NCI-H2227 (cell line): ENCODE data around the gene KLHL2.

ENCODE experiments used
- DNase-seq: peaks from one replicate; lab custom pipeline; 2025; ENCODE audit not compliant: unreplicated experiment; lab: John Stamatoyannopoulos, UW

Gene KLHL2

DNA sequence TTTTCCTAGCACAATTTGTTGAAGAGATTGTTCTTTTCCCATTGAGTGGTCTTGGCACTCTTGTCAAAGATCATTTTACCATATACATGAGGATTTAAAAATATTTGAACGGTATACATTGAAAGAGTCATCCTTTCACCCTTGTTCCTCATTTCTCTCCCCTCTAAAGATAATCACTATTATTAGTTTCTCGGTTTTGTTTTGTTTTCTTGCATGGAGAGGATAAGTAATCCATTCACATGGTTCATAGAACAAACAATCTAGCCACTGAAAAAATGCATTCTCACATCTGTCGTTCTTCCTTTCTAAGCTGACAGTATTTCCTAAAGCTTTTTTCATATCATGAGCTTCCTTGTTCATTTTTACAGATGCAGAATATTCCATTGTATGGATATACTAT is 80.9 kb downstream of the KLHL2 start:
- peak; percentile 38 for DNase-seq

DNA sequence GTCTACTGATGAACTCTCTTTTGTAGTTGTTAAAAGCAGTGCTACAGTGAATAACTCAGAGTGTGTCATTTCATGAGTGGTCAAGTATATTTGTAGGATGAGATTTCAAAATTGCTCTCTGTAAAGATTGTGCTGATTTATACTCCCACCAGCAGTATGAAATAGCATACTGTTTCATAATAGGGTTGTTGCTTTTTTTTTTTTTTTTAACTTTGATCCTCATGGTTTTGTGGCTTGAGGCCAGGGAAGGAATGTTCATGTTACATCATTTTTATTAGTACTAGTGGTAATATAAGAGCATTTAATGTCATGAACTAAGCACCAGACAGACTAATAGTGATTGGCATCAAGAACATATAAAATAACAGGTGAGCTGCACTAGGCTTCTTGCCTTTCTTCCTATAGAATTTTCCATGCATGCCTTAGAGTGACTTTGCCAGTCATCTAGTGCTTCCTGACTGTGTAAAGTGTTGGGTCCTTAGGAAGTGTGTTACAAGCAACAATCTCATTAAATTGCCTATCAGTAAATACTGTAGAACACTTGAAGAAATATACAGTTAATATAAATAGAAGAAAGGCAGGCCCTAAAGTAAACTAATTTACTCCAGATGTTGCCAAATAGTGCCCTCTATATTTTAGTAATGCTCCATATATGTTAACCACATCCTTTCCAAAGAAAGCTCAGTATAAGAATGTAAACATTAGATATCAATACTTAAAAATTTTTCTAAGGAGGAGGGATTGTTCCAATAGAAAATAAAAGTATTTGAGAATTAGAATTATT is 81.5 kb downstream of the KLHL2 start:
- no peak for DNase-seq

DNA sequence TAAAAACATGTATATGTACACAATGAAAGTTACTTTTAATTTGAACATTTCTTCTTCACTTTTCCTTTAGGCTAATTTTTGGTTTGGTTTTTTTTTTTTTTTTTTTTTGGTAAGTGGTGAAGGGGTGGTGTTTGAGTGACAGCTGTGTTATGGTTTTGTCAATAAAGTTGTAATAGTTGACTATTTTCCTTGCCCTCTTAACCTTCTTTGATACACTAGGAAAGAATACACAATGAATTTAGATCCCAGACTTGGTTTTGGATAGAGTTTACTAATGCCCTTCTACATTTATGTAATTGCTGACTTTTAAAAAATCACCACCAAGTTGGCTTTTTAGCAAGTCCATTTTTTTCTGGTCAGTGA is 82.0 kb downstream of the KLHL2 start:
- DNase-seq = no peak

DNA sequence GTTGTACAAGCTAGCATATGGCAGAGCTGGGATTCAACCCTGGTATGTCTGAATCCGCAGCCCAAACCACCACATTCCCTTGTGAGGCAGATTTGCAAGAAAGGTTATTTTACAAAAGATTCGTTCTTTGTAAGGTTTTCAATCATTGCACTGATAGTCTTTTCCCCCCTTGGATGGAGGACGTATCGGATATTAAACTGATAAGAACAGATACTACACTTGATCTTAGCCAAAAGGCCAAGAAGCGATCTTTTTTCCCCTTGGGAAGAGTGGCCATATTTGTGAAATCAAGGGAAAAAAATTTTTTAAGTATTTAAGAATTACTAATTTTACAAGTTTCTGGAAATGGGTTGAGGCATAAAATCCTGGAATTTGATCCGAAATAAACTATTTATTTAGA is 85.7 kb downstream of the KLHL2 start:
- no peak for DNase-seq

DNA sequence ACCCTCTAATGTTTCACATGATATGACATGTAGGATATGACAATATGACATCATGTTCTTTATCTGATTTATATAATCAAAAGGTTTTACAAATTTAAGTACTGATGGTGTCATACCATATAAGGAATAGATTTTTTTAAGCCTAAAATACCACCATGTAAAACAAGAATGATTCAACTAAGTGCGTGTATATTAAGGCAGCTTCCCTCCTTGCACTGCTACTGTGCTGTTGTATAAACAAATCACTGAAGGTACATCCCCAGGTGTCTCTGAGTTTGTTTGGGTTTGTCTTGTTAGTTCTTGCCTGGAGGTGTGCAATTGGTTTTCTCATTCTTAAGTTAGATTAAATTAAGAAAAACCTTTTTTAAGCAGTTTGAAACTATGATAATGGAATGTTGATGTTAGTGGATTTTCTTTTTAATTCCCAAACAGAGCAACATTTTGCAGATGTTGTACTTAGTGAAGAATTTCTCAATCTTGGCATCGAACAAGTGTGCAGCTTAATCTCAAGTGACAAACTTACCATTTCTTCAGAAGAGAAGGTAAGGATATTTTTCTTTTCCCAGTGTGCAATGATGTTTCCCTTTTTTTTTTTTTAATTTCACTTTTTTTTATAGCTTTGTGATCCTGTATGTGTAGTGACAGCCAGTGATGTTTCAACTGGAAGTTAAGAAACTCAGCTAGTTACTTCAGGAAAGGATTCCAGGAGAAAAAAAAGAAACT is 86.7 kb downstream of the KLHL2 start:
- no peak for DNase-seq

DNA sequence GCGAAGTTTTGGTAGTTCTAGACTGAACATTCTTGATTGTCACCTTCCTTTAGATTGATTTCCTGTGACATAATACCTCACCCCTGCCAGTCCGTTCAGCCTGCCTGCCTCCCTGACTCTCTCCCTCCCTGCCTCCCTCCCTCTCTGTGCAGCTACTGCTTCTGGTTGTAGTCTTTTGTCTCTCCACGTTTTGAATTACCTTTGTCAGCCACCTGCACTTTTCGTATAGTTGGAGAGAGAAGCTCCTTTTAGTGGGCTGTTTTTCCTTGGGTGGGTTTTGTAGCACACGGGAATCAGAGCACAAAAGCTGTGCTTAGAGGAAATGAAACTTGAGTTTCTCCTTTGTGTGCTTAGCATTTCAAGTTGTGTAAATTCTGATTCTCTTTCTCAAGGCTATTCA is 87.5 kb downstream of the KLHL2 start:
- no peak for DNase-seq

DNA sequence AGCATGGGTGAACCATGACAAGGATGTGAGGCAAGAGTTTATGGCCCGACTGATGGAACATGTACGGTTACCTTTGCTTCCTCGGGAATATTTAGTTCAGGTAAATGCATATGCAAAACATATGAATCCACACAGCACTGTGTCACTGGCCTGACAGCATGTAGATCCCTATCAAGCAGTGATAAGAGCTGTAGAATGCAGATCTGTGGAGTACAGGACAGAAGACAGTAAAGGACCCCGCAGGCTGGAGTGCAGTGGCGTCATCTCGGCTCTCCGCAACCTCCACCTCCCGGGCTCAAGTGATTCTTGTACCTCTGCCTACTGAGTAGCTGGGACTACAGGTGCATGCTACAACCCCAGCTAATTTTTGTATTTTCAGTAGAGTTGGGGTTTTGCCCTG is 90.3 kb downstream of the KLHL2 start:
- DNase-seq = no peak

DNA sequence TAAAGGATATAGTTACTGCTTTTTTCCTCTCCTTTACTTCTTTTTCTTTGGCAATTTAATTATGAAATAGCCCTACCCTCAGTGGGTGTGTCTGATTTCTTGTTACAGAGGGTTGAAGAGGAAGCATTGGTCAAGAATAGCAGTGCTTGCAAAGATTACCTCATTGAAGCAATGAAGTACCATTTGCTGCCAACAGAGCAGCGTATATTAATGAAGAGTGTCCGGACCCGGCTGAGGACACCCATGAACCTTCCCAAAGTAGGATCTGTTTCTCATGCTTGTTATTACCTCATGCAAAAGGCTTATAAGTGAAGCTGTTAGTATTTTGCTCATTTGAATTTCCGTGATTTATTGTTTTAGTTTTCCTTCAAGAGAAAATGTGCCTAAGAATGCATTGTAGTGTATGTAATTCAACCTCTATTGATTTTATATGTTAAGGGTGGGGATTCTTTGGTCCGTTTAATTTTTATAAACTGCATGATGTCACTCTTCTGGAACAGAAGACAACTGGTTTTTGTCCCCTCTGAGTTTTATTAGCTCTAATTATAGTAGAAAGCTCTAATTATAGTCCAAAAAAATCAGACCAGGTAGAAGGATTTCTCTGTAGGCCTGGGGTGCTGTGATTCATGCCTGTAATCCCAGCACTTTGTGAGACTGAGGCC is 92.2 kb downstream of the KLHL2 start:
- peak; percentile 0 for DNase-seq

DNA sequence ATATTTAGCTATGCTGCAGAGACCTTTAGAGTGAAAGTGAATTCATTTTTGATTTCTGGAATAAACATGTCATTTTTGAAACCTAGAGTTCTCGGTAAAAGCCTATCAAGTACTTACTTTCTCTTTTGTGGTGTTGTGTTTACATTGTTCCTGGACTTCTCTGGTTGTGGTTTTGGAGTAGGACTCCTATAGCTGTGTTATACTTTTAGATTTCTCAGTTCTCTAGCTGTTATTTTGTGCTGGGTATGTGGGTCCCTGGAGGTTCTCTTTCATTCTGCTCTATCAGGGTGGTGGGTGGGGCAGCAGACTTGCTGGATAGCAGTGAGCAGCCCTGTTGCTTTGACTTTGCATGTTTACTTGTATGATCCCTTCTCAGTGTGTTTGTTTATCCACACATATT is 94.5 kb downstream of the KLHL2 start:
- DNase-seq = no peak

DNA sequence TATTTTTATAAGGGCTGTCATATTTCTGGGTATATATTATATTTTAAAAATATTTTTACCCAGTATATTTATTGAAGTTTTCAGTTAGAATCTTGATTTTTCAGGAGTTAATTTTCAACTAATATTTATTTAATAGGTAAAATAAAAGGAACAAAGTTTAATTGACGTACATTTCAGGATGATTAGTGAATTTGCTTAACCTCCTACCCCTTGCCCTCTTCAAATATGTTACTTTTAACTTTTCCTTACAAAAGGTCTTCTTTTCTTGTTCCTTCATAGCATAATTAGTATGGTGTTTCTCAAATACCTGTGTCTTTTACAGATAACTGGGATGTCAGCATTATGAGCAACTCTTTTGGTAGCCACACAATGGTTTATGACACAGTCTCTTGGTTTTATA is 95.3 kb downstream of the KLHL2 start:
- DNase-seq = no peak

DNA sequence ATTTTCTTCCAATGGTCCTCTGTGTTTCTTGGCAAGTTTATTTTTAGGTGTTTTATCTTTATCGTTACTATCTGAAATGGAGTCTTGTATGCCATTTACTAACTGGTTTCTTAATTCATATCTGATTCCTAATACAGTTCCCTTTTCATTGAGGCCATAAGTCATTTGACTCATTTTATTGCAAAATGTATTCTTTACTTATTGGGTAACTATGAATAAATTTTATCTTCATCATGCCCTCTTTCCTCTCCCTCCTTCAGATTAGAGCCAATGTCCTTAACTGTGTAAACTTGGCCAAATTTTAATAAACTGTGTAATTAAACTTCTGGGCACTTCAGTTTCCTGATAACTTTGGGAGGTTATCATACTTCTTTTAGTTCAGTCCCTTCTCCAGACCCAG is 100.8 kb downstream of the KLHL2 start:
- DNase-seq = no peak

DNA sequence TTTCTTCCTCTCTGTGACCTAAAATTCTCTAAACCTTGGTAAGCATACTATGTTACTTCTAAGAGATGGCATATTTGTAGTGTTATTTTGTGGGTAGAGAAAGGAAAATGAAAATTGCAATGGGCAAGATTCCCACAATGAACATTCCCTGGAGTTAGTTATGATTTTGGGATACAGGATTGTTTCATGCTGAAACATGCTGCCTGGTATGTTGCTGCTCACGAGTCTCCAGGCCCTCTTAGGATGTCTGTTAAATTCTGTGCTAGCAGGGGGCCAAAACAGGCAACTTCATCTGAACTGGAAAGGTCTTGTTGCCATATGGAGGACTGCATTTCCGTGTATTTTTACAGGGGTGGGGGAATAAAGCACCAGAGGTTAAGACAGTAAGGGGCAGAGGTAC is 101.2 kb downstream of the KLHL2 start:
- no peak for DNase-seq

DNA sequence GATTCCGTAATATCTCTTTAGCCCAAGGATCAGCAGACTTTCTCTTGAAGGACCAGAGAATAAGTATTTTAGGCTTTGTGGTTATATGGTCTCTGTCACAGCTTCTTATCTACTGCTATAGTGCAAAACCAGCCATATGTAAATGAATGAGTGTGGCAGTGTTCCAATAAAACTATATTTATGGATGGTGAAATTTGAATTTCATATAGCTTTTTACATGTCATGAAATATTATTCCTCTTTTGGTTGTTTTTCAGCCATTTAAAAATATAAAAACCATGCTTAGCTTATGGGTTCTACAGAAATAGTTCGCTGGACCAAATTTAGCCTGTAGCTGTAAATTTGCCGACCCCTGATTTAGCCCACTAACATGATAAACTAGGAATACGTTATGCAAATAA is 102.1 kb downstream of the KLHL2 start:
- DNase-seq = no peak

DNA sequence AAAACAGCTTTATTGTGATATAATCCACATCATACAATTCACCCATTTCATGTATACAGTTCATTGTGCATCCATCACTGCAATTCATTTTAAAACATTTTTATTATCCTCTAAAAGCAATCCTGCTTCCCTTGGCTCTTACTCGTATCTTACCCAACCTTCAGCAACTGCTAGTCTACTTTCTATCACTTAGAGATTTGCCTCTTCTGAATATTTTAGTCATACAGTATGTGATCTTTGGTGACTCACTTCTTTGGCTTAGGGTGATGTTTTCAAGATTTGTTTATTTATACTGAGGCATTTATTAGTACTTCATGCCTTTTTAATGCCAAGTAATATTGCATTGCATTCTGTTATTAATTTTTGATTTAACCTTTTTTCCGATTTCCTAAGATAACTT is 105.1 kb downstream of the KLHL2 start:
- DNase-seq = no peak

DNA sequence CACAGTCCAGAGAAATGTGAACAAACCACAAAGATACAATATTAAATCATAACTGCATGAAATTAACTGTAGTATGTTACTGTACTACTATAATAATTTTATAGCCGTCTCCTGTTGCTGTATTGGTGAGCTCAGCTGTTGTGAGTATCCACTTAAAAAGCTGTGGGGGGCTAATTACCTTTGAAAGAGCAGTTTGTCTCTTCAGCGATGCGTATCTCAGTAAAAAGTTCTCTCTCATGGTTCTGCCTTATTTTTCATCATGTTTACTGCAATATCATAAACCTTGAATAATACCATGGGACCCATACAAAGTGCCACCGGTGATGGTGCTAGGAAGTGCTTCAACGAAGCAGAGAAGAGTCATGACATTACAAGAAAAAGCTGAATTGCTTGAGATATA is 111.7 kb downstream of the KLHL2 start:
- no peak for DNase-seq

DNA sequence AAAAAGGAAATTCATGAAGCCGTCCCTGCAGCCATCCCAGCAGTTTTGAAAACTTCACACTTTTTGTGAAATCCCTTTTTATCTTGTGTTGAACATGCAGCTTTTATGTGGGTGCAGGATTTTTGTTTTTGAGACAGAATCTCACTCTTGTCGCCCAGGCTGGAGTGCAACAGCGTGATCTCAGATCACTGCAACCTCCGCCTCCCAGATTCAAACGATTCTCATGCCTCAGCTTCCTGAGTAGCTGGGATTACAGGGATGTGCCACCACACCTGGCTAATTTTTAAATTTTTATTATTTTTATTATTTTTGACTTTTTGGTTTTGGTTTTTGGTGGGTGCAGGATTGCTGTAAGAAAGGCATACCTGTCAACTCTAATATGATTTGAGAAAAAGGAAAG is 112.1 kb downstream of the KLHL2 start:
- no peak for DNase-seq

DNA sequence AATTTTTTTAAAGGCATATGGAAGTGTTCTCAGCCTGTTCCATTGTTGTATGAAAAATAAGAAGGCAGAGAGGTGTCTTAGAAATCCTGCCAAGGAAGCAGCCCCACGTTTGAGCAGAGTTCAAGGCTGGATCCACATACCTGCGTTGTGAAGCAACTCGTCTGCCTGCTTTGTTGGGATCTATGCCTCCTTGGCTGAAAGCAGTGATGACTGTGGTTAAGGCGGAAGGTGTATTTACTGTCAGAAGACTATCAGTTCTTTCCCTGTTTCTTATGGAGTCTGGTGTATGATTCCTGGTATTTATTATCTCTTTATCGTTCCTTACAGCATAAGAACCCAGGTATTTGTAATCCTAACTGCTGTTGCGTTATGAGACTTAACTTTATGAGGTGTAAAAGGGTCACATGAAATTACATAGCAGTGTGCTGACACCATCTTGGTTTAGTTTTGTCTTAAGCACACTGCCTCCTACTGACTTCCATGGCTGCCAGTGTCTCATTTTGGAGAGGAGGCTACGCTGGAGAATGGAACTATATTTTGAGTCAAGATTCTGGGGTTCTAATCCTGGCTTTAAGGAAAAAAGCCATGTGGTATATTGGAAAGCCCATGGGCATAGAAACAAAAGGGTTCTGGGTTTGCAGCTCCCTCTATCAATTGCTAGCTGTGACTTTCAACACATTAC is 117.0 kb downstream of the KLHL2 start:
- no peak for DNase-seq

DNA sequence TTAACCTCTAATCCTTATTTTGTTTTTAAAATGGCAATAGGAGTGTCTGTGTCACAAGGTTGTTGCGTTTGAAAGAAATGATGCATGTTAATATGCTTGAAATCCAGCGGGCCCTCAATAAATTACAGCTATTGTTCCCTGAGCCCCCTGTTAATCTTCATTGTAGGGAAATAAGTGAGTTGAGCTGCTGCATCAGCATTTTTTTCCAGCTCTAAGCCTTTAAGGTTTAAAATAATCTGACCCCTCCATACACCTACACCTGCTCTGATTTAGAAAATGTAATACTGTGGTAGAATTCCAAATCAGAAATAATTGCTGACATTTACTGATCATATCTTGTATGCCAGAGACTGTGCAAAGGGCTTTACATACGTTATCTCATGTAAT is 117.5 kb downstream of the KLHL2 start:
- no peak for DNase-seq

DNA sequence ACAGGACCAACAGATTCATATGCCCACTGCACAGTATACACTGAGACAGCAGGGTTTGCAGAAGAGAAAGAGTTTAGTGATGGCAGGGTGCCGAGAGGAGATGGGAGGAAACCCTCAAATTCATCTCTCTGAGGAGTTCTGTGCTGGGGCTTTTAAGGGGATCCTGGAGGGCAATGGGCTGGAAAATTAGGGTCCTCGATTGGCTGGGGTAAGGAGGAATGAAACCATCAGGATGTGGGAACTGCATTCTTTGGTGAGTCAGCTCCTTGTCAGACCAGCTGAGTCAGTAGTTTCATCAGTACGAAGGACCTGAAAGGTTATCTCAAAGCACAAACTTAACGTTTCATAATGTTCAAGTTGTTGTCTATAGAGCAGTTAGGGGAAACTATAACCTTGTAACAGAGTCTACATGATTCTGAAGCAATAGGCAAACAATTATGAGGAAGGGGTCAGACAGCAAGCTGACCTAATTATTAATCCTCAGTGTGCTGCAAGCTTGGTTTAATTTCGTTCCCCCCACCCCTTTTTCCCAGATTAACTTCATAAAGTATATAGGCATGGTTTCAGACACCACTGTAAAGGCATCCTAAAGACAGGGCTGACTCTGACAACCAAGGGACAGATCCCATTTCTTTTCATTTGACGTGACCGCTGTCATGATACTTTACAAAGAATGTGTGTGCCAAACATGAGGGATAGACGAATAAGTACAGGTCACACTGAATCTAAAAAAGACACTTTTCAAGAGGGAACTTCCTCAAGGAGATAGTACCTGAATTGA is 118.6 kb downstream of the KLHL2 start:
- DNase-seq = no peak

DNA sequence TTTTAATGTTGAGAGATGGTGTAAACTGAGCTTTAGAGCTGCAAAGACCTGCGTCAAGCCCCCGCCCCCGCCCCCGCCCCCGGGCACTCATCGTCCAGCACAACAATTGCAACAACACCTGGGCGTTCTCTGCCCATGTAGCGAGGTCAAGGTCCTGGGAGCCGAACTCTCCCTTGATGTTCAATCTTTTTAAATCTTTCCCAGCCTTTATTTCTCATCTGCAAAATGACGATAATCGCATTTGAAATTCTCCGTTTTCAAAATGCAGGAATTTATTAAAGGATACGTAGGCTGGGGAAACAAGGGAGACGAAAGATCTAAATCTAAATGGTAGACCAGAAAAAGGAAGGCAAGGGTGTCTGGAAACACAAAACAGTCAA is 119.5 kb downstream of the KLHL2 start:
- DNase-seq = peak; percentile 29
